Measurements from ENCODE around the gene HORMAD1. TPM values are rescaled to one million over a fixed set of nuclear protein-coding genes. Genes with fewer than 3 reads are reported as not detected.

HORMAD1 gene
- total and polyA plus RNA-seq, 2 of the 8 experiments (the other 6 are each of a cell fraction or from before 2014, with no cell fraction given), result not detected

- WGBS, 2 experiments (ENCODE audit: extremely low coverage in 1 of 2, insufficient coverage in 1 of 2, insufficient read length in 1 of 2, insufficient replicate concordance in 2 of 2, low coverage in 1 of 2, low lambda C conversion rate in 2 of 2, missing lambda C conversion rate in 1 of 2), result 85 to 100% methylated on average over 1 to 11 of the region's 11 CpGs
- Histone ChIP-seq H3K4me2 (ENCODE audit: insufficient read depth in 1 of 2, low read depth in 2 of 2, low read length in 2 of 2) (no peak overlapping the region), H3K14ac (ENCODE audit: insufficient read length) (no peak overlapping the region), H3K4ac (replicated peaks; ENCODE audit: insufficient read length, low read depth, low read length) (no peak overlapping the region), H4K91ac (replicated peaks; ENCODE audit: insufficient read length, low read length) (no peak overlapping the region), H4K8ac (ENCODE audit: extremely low read depth, insufficient read depth, low read length) (no peak overlapping the region), H2BK120ac (replicated peaks; ENCODE audit: low read depth, low read length) (no peak overlapping the region), H2BK5ac (ENCODE audit: low read depth, low read length) (no peak overlapping the region), H2AFZ (ENCODE audit: low read length) (no peak overlapping the region), H3K27me3 (replicated peaks in 1 of 4; ENCODE audit: control insufficient read depth in 3 of 4, extremely low read depth in 1 of 4, insufficient read depth in 3 of 4, low read length in 3 of 4) (no peaks in the 10 kb centered on the region), H3K4me3 (ENCODE audit: extremely low read depth in 1 of 4, insufficient read depth in 2 of 4, low read depth in 3 of 4, low read length in 4 of 4) (no peak overlapping the region), H3K56ac (replicated peaks; ENCODE audit: insufficient read length, low read depth, low read length) (no peak overlapping the region), H2AK5ac (ENCODE audit: low read depth, low read length) (no peak overlapping the region), H3K79me1 (ENCODE audit: low read depth, low read length) (no peaks in the 10 kb centered on the region), H3K23me2 (ENCODE audit: low read depth, low read length) (no peaks in the 10 kb centered on the region), H3K27ac (ENCODE audit: low read depth, low read length) (no peak overlapping the region), H2BK15ac (ENCODE audit: low read length) (no peak overlapping the region), H3K4me1 (replicated peaks in 1 of 4; ENCODE audit: control insufficient read depth in 3 of 4, insufficient read depth in 4 of 4, low read length in 3 of 4) (no peaks in the 10 kb centered on the region), H2BK12ac (ENCODE audit: low read depth, low read length) (no peak overlapping the region), H4K20me1 (replicated peaks in 1 of 2; ENCODE audit: control insufficient read depth in 1 of 2, insufficient read depth in 2 of 2, low read length in 2 of 2) (no peaks in the 10 kb centered on the region), H3K18ac (ENCODE audit: extremely low read depth, low read length) (no peak overlapping the region), H3K79me2 (ENCODE audit: control insufficient read depth in 1 of 2, insufficient read depth in 2 of 2, low read length in 2 of 2) (no peaks in the 10 kb centered on the region), H3K9ac (replicated peaks in 1 of 4; ENCODE audit: extremely low read depth in 1 of 4, low read depth in 3 of 4, low read length in 3 of 4) (no peak overlapping the region), H3K23ac (ENCODE audit: insufficient read length) (no peak overlapping the region), H3K9me3 (ENCODE audit: insufficient read depth in 2 of 2, low read depth in 1 of 2, low read length in 1 of 2) (no peaks in the 10 kb centered on the region; a peak in 1 of 4 replicates), H4K5ac (ENCODE audit: insufficient read length, low read depth, low read length) (no peak overlapping the region), H2BK20ac (ENCODE audit: low read length) (no peak overlapping the region), H3K36me3 (ENCODE audit: control insufficient read depth in 2 of 4, insufficient read depth in 4 of 4, low read length in 3 of 4) (no peaks in the 10 kb centered on the region)
- DNase-seq (ENCODE audit: low read depth in 1 of 2, low spot score in 2 of 2), result no peak
- CTCF ChIA-PET (ENCODE audit: partially characterized antibody), result no interaction called here
- no peak for FAIRE-seq
- POLR2A ChIA-PET (ENCODE audit: partially characterized antibody), result interaction anchor here (1.3 kb wide), 1 partner anchor 142 kb away, joined by 3 read pairs; no protein-coding TSS in a partner anchor
- TF ChIP-seq PHF8 (conservative IDR thresholded peaks at IDR 0.05; ENCODE audit: low read depth, low read length) (no peak), SP4 (IDR thresholded peaks at IDR 0.05; ENCODE audit: low read length) (no peak), CEBPB (IDR thresholded peaks at IDR 0.05; ENCODE audit: low read depth, low read length) (no peak), CHD1 (IDR thresholded peaks at IDR 0.05; ENCODE audit: low read depth, low read length) (no peak), TAF1 (IDR thresholded peaks at IDR 0.05; ENCODE audit: low read depth, low read length) (no peak), CBX5 (IDR thresholded peaks at IDR 0.05; ENCODE audit: low read depth, low read length) (no peak), HDAC6 (IDR thresholded peaks at IDR 0.05; ENCODE audit: low read depth, low read length) (no peak), RNF2 (IDR thresholded peaks at IDR 0.05; ENCODE audit: borderline replicate concordance, low read depth, low read length, missing control alignments, poor library complexity, severe bottlenecking) (no peak), E2F6 (IDR thresholded peaks at IDR 0.05) (no peak), FOSL1 (IDR thresholded peaks at IDR 0.05; ENCODE audit: insufficient read depth, low read depth, low read length) (no peak), TAF7 (optimal IDR thresholded peaks at IDR 0.05; ENCODE audit: borderline replicate concordance, low read depth, low read length) (no peak), NRF1 (IDR thresholded peaks at IDR 0.05; ENCODE audit: low read depth, low read length) (no peak), RAD21 (IDR thresholded peaks at IDR 0.05 in 1 of 2, conservative IDR thresholded peaks at IDR 0.05 in 1 of 2; ENCODE audit: low read depth in 2 of 2, low read length in 2 of 2) (no peak)
Observed at GRCh38 chr1:150718225-150718891, 2.3 kb downstream of the HORMAD1 start.

Data from H1 (cell line).